UCSD-AML1 (cell line): ENCODE results near the gene SEPTIN10.
"Not testable (repeated sequence)": the region's sequence is repeated elsewhere in the genome, so short reads cannot be mapped to it uniquely, and the experiment has no call there.

ENCODE experiments used
- DNase-seq: peaks from one replicate; lab custom pipeline; 2025; ENCODE audit not compliant: unreplicated experiment; lab: John Stamatoyannopoulos, UW

Gene SEPTIN10

DNA sequence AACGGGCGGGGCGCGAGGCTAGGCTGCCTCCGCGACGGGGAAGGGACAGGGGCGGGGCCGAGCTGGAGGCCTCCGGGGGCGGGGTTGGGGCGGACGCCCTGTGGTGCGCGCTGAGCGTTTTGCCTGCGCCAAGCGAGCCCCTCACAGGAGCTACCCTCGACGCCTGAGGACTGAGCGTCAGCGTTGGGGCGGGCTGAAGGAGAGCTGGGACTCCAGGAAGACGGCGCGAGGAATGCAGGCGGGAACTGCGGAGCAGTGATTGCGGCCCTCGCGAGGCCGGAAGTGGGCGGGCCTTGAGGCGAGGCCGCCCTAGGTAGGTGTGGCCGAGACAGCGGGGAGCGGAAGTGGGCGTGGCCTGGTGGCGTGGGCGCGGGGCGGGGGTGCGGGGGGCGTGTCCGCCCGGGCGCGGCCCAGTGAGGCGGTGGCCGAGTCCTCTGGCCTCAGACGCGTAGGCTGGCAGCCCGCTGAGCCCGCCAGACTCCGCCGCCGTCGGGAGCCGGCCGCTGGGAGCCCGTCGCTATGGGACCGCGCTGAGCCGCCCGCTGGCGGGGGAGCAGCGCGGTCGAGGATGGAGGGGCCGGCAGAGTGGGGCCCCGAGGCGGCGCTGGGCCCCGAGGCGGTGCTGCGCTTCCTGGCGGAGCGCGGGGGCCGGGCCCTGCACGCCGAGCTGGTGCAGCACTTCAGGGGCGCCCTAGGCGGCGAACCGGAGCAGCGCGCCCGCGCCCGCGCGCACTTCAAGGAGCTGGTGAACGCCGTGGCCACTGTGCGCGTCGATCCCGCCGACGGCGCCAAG lies at the start of gene SEPTIN10, which contains the start of gene SOWAHC:
SEPTIN10 (minus strand) TSS at position 45 of the 793 bp plus-strand sequence. CDS start 139 bp downstream, outside the sequence.
SOWAHC (plus strand) TSS at position 443 of the 793 bp plus-strand sequence; CDS start at position 569, 126 bp downstream.
- no peak for DNase-seq

DNA sequence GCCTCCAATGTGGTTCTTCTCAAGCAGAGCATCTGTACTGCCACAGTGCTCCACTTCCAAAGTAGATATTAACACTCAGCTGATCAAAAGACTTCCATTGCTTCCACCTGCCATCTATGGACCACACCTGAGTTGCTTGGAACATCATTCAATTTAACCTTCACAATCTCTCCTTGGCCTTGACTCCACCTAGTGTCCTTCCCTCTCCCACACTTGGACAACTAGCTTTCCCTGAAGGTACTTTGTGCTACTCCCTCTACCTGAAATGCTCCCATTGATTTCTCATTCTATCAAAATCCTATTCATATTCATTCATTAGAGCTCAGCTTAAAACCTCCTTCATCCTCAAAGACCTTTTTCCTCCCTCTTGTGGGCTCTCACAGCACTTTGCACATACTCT lies 49.1 kb upstream of the SEPTIN10 start:
- DNase-seq = no peak

DNA sequence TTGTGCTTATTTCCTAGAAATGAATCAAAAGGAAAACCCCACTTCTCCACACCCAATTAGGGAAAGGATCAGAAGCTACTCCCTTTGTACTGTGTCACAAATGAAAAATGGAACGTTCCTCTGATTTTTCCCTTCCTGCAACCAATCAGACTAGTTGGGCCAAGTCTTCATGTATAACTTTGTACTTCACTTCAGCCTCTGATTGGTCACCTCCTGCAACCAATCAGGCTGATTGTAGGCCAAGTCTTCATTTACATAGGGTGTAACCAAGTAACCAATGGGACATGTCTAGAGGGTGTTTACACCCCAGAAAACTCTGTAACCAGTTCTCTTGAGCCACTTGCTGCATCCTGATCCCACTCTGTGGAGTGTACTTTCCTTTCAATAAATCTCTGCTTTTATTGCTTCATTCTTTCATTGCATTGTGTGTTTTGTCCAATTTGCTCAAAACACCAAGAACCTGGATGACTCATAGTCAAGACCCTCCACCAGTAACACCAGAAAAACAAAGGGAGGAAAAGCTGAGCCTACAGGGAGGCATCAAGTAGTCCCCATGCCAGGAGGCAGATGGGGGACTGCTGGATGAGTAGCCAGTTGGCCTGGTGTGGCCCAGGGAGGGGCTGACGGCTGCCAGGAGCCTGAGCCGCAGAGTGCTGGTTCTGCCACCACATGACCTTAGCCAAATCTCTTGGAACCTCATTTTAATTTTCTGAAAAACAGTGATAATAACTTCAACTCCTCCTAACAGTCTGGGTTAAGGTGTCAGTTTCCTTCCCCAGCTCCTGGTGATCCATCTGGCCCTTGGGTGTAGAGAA lies 46.5 kb upstream of the SEPTIN10 start:
- DNase-seq = no peak

DNA sequence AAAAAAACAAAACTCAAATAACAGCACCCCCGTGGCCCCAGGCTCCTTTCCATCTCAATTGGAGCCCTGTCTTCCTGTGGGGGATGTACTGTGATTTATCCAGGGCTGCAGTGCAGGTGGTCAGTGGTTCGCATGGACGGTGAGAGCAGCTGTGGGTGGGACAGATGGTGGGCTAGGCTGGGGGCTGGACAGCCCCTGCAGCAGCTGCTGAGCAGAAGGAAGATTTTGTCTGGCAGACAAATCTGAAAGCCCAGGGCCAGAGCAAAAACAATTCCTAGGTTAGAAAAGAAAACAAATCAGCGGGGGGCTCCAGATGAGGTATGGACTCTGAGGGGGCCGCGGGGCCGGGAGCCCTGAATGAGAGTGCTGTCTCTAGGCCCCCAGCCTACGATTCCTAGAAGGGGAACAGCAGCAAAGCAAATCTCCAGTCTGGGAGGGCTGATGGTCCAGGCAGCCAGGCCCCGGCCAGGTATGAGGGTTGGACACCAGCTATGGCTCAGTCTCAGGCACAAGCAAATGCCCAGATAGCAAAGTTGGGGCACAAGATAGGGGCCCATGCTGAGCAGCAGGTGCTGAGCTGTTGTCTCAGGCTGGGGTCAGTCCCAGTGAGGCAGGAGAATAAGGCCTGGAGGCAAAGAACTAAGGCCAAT lies 45.8 kb upstream of the SEPTIN10 start:
- no peak for DNase-seq

DNA sequence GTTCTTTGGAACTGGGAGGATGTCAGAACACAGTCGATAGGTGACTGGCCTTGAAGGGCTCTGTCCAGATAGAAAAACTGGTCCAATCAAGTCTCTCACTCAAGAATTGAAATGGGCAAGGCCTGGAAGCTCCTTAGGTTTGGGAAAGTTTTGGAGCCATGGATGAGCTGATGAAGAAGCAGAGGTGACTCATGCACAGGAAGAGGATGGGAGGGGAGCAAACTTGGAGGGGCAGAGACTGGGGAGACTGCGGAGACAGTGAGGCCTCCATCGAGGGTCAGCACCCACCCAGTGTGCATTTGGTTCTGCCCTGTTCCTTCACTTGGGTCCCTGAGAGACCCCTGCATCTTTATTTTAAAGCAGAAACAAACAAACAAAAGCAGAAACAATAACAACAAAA lies 41.5 kb upstream of the SEPTIN10 start:
- no peak for DNase-seq

DNA sequence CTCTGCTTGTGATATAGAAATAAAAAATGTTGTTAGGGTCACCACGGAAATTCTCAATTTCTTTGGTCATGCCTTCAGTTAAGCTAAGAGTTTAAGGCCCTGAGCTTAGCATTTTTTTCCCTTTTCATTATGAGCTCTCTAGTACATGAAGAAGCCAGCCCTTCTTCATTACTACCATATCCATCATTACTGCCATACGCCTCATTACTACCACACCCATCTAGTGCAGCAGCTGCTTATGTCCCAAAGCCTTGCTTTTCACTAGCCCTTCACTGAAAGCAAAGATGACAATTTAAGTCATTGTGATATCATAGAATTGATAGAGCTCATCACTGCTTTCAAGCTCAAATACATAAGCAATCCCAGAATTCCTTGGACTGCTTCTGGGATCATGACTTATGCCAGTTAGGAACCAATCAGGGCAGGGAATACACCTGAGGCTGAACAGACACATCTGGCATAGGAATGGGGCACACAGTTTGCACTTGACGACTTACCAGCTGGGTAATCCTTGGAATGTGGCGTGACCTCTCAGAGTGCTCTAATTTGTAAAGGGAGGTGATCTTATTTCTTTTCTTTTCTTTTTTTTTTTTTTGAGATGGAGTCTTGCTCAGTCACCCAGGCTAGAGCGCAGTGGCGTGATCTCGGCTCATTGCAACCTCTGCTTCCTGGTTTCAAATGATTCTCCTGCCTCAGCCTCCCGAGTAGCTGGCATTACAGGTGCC lies 40.7 kb upstream of the SEPTIN10 start:
- no peak for DNase-seq

DNA sequence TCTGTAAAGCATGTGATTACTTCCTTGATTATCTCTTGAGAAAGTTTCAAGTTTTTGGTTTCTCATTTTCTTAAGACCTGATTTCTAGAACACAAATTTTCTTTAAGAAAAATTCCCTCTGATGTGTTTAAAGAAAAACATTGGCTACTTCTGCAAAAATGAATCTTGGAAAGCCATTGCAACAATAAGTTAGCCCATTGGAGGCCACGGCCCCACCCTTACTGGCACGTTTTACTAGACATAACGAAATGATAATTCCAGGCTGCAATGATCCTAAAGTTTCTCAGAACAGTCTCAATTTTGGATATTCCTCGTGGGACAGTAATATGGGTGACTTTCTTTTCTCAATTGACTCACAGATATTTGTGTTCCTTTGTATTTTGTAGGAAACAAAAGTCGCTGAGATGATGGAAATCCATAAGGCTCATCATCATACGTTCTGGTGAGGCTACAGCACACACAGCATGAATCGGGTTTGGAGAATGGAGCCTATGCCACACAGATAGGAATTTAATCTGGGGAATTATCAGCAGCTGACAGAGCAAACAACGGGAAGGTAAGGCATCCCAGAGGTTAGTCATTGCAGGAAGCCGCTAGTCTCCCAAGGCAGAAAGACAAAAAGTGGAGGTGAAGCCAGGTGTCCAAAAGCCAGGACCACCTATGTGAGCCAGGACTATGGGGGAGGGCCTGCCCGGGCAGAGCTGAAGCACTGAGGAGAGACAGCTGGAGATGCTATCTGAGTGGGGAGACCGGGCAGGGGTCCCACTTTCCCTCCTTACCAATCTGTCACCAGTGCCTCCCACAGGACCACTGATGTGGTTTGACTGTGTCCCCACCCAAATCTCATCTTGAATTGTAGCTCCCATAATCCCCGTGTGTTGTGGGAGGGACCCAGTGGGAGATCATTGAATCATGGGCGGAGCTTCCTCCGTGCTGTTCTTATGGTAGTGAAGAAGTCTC lies 36.2 kb upstream of the SEPTIN10 start:
- no peak for DNase-seq

DNA sequence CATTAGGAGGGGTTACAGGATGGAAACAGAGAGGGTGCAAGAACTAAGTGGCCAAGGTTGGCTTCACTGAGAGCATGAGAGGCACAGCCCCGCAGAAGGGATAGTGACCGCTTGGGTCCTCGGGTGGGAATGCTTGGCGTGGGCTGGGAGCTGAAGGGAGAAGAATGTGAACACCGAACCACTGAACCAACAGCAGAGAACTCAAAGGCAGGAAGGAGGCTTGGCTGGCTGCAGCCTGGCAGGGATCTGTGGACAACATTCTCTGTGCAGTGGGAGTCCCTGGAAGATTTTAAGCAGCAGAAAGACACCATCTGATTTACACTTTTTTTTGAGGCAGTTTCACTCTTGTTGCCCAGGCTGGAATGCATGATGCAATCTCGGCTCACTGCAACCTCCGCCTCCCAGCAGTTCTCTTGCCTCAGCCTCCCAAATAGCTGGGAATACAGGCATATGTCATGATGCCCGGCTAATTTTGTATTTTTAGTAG lies 34.3 kb upstream of the SEPTIN10 start:
- DNase-seq = no peak

DNA sequence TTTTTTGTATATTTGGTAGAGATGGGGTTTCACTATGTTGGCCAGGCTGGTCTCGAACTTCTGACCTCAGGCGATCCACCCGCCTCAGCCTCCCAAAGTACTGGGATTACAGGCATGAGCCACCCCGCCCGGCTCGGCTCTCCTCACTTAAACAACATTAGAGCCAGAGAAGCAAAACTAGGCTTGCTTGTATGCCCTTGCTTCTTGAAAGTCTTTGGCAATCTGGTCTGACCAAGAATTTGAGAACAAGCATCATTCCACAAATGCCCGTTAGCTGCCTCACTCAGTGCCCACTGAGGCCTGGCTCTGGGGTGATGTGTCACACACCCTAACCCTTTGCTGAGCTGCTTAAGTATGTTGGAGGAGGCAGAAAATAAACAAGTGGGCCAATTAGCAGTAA lies 33.9 kb upstream of the SEPTIN10 start:
- no peak for DNase-seq

DNA sequence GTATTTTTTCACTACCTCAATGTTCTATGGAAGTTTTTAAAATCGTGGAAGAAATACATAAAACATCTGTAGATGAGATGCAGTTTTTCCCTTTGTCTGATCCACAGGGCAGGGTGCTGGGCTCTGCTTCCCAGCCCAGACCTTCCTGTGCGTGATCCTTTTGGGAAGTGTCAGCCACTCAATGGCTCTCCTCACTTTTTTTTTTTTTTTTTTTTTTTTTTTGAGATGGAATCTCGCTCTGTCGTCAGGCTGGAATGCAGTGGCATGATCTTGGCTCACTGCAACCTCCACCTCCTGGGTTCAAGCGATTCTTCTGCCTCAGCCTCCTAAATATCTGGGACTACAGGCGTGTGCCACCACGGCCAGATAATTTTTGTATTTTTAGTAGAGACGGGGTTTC lies 33.2 kb upstream of the SEPTIN10 start:
- no peak for DNase-seq

DNA sequence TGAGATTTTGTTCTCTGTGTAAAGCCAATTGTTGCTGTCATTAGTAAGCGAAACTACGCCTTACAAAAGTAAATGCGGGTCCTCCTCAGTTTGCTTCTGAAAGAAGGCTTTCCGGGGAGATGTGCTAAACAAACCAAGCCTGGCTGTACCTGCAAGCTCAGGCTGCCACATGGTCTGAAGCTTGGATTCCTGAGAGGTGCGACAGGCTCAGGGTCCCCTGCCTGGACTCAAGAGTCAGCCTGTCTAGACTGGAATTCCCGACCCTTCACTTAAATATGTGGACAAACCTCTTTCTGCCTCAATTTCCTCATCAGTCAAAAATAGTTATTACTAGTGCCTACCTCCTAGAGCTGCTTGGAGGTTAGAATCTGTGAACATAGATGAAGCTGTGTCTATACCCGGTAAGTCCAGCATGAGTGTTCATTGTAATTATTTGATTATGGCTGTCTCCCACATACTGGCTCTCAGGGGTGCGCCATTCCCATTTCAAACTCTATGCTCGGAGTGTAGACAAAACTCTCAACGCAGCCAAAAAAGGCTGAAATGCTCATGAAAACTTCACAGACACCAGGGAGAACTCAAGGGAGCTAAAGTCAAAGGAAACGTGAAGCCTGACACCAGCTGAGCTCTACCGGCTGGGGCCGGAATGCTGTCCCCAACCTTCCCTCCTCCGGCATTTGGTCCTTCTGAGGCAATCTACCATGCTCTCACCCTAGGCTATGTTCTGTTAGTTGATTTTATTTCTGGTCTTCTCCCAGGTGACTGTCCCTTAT lies 31.8 kb upstream of the SEPTIN10 start:
- no peak for DNase-seq

DNA sequence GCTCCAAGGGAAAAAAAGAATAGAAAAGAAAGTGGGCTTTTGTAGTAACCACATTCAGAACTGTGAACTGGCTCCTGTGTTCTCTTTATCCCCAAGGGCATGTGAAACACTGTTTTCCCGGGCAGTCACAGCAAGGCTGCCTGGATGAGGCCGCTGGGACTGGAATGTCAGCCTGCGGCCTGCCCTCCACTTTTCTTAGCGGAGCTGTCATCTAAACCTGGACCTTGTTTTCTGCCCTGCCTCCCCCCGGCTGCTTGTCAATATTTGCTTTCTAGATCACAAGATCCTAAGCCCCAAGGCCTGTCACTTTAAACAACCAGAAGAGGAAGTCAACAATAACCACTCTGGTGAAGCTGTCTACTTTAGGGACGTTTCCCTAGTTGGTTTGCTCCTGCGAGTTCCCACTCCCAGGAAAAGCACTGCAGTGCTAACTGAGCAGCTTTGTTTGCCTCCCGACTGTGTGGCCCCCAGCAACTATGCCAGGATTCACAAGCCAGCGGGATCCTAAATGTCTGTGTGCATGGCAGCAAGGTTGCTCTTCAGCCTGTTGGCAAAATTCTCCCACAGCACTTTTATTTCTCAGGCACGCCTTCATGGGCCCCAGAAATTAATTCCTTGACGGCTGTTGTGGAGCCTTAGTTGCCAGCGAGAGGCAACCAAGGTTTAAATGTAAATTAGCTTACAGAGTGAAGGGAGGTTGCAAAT lies 31.0 kb upstream of the SEPTIN10 start:
- DNase-seq = no peak

DNA sequence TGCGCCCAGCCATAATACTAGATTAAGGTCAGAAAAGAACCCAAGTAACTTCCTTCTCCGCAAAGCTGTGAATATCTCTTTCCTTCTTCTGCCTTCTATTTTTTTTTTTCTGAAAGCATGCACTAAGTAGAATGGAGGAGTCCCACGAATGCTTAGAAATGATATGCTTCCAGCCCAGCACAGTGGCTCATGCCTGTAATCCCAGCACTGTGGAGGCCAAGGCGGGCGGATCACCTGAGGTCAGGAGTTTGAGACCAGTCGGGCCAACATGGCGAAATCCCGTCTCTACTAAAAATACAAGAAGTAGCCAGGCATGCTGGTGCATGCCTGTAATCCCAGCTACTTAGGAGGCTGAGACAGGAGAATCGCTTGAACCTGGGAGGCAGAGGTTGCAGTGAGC lies 26.2 kb upstream of the SEPTIN10 start:
- not testable (repeated sequence) for DNase-seq

DNA sequence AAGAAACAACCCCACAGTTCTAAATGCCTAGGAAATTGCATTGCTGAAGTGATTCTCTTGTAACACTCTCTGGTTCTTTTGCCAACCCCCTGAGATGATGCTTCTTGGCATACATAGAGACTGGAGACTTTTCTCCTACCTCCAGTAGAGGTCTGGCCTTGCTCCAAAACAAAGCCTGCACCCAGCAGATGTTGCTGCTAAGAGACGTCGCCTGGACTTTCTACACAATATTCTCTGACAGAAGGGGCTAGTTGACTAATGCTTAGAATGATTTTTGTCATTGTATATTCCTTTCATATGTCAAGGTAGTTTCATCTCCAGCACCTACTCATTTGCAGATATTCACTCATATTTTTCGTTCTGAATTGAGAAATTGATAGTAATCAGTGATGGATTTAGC lies 25.0 kb upstream of the SEPTIN10 start:
- DNase-seq = no peak

DNA sequence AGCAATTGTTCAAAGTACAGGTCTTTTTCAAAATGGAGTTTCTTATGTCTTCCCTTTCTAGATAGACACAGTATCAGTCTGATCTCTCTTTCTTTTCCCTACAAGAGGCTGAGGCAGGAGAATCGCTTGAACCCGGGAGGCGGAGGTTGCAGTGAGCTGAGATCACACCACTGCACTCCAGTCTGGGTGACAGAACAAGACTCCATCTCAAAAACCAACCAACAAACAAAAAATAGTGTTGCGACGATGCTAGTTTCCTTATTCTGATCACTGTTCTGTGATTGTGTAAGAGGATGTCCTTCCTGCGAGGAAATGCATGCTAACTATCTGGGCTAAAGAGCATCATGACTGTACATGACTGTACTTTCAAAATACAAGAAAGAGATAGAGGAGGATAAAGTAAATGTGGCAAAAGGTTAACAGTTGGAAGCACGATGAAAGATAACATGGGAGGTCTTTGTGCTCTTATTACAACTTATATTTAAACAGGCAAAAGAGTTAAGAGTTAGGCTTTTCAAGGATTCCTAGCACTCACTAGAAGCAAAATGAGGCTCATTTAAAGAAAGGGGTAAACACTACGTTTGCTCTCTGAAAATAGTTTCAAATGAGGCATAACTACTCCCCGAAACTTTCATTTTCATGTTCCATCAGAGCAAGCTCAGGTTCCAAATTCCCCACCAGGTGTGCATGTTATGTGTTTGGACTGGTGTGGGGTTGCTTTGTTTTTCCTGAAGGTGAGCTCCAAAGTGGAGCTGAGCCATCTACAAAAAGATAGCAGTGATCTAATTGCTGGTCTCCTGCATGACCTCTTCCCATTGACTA lies 24.2 kb upstream of the SEPTIN10 start:
- no peak for DNase-seq

DNA sequence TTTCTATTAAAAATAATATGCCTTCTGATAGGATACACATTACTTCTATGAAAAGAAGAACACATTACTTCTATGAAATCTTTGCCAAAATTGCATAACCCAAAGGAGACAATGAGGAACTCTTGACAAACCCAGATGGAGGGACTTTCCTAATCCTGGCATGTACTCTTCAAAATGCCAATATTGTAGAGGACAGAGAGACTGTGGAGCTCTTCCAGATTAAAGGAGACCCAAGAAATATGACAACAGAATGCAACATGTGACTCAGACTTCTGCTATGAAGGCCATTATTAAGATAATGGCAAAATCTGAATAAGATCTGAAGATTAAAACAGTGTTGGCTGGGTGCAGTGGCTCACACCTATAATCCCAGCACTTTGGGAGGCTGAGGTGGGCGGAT lies 22.6 kb upstream of the SEPTIN10 start:
- no peak for DNase-seq
